K562 (cell line): ENCODE results near the gene LONRF2. TPM values are rescaled to one million over a fixed set of nuclear protein-coding genes. Genes with fewer than 3 reads are reported as not detected.

Experiments used
- ATAC-seq: fragments of 200-7000 bp; cut with Tn5 transposase; 3 replicates; pipeline ENCODE4 v1.9.1; 2020; ENCODE audit warnings: moderate library complexity
- BruUV-seq: library from RNA; stranded (reverse); fragments of 400-500 nt; replicated peaks from 2 replicates; lab custom pipeline; 2021; lab: Mats Ljungman, UMichigan
- CTCF ChIA-PET: fragments of 300-600 bp; formaldehyde crosslinking; extraction: SDS; loops from one replicate; lab custom pipeline; 2021; ENCODE audit warnings: low intra/inter-chr PET ratio; lab: Yijun Ruan, JAX
- POLR2A ChIA-PET: fragments of 300-600, 350-650 bp; sonication (Branson Sonifier 250); formaldehyde crosslinking; extraction: SDS; loops from one replicate; lab custom pipeline; 2021; ENCODE audit warnings: antibody characterized with exemption, inconsistent platforms; lab: Yijun Ruan, JAX
- DNase-seq, 4 experiments: peaks; one replicate each; pipeline versions ENCODE4 v3.0.0 to v3.0.0-alpha.2; 2011 to 2018; ENCODE audit warnings: low spot score in 3 of 4, mixed read lengths in 3 of 4; ENCODE audit errors: extremely low read depth in 1 of 4
- FAIRE-seq: peaks from 2 replicates; lab custom pipeline; 2011; peaks lifted over from hg19 to GRCh38; lab: Jason Lieb, UNC
- H2AFZ ChIP-seq: 2 replicates; pipeline ENCODE4 v1.6.0; 2011; ENCODE audit warnings: low read depth, low read length, control low read depth, inconsistent platforms
- H3K27ac ChIP-seq: fragments of 200-600 bp; 3 replicates; pipeline ENCODE4 v1.8.0; 2011; ENCODE audit warnings: low read depth, mild to moderate bottlenecking, control low read depth, inconsistent platforms, low read length, moderate library complexity, mixed read lengths; ENCODE audit errors: extremely low read depth
- H3K27me3 ChIP-seq, 2 experiments: fragments of 300-600 bp in 1 of 2; 2 replicates in 1 of 2; 3 replicates in 1 of 2; pipeline versions ENCODE4 v1.6.0 to v1.8.0; 2011; ENCODE audit warnings: inconsistent platforms in 2 of 2, low read length in 2 of 2, mild to moderate bottlenecking in 1 of 2, mixed read lengths in 1 of 2, moderate library complexity in 1 of 2; ENCODE audit not compliant: control insufficient read depth in 2 of 2, insufficient read depth in 2 of 2
- H3K36me3 ChIP-seq: fragments of 300-600 bp; 3 replicates; pipeline ENCODE4 v1.8.0; 2011; ENCODE audit warnings: mild to moderate bottlenecking, low read length, inconsistent platforms; ENCODE audit not compliant: control insufficient read depth, insufficient read depth
- H3K4me1 ChIP-seq, 2 experiments: fragments of 200-600 bp in 1 of 2; replicated peaks in 1 of 2; 2 replicates in 1 of 2; 3 replicates in 1 of 2; pipeline versions ENCODE4 v1.5.1 to v1.8.0; 2011; ENCODE audit warnings: inconsistent platforms in 2 of 2, low read length in 2 of 2, mild to moderate bottlenecking in 1 of 2, mixed read lengths in 1 of 2, moderate library complexity in 1 of 2; ENCODE audit not compliant: control insufficient read depth in 2 of 2, insufficient read depth in 2 of 2
- H3K4me2 ChIP-seq: 2 replicates; pipeline ENCODE4 v1.6.1; 2011; ENCODE audit warnings: low read length, control low read depth, inconsistent platforms, mixed read lengths; ENCODE audit not compliant: insufficient read depth
- H3K4me3 ChIP-seq: fragments of 200-600 bp; sonication (generic), shearing (Covaris generic); 2 replicates; pipeline ENCODE4 v1.5.1; 2016; ENCODE audit warnings: control low read depth, inconsistent platforms
- H3K79me2 ChIP-seq: fragments of 200-600 bp; 3 replicates; pipeline ENCODE4 v1.8.0; 2011; ENCODE audit warnings: low read length, inconsistent platforms; ENCODE audit not compliant: control insufficient read depth, insufficient read depth
- H3K9ac ChIP-seq, 2 experiments: 2 replicates each; pipeline versions ENCODE4 v1.6.0 to v1.6.1; 2011; ENCODE audit warnings: low read depth in 2 of 2, low read length in 2 of 2, control low read depth in 1 of 2, inconsistent platforms in 1 of 2, mild to moderate bottlenecking in 1 of 2, mixed read lengths in 1 of 2; ENCODE audit not compliant: insufficient read depth in 1 of 2
- H3K9me1 ChIP-seq: one replicate; pipeline ENCODE4 v1.6.0; 2011; ENCODE audit warnings: inconsistent platforms, mild to moderate bottlenecking, low read length, moderate library complexity; ENCODE audit not compliant: control insufficient read depth, insufficient read depth
- H3K9me3 ChIP-seq: replicated peaks from 2 replicates; pipeline ENCODE4 v1.5.1; 2011; ENCODE audit warnings: low read depth, low read length, inconsistent platforms; ENCODE audit not compliant: control insufficient read depth, insufficient read depth
- H4K20me1 ChIP-seq: replicated peaks from 2 replicates; pipeline ENCODE4 v1.6.1; 2011; ENCODE audit warnings: low read length, inconsistent platforms, mixed read lengths; ENCODE audit not compliant: control insufficient read depth, insufficient read depth
- ATF3 ChIP-seq, 2 experiments: fragments of 450-650 bp in 1 of 2; sonication (generic) in 1 of 2; formaldehyde crosslinking in 1 of 2; IDR thresholded peaks in 1 of 2; conservative IDR thresholded peaks in 1 of 2; 2 replicates each; pipeline versions ENCODE4 v1.6.1 to v1.8.1; 2016 to 2023; ENCODE audit warnings: mild to moderate bottlenecking in 2 of 2, moderate library complexity in 2 of 2, inconsistent platforms in 1 of 2, missing genetic modification reagents in 1 of 2
- CBFA2T2 ChIP-seq: fragments of 450-650 bp; conservative IDR thresholded peaks from 2 replicates; pipeline ENCODE4 v1.6.1; 2017; ENCODE audit warnings: mild to moderate bottlenecking
- CHD2 ChIP-seq: IDR thresholded peaks from 2 replicates; pipeline ENCODE4 v1.6.1; 2011; ENCODE audit warnings: low read depth, low read length
- FOXK2 ChIP-seq, 2 experiments: fragments of 450-650 bp; IDR thresholded peaks in 1 of 2; conservative IDR thresholded peaks in 1 of 2; 2 replicates each; pipeline ENCODE4 v1.6.1; 2016; ENCODE audit warnings: low read depth in 2 of 2, mild to moderate bottlenecking in 1 of 2
- FOXM1 ChIP-seq, 2 experiments: fragments of 450-650 bp in 1 of 2; sonication (generic) in 1 of 2; formaldehyde crosslinking in 1 of 2; IDR thresholded peaks; 2 replicates each; pipeline versions ENCODE4 v1.6.1 to v1.9.0; 2017 to 2022; ENCODE audit warnings: low read depth in 2 of 2, mild to moderate bottlenecking in 2 of 2, missing genetic modification reagents in 1 of 2, moderate library complexity in 1 of 2
- PHB ChIP-seq: fragments of 250-450 bp; sonication (Bioruptor Pico); IDR thresholded peaks from 2 replicates; pipeline ENCODE4 v1.5.0; 2021
- PHB2 ChIP-seq: fragments of 450-650 bp; IDR thresholded peaks from 2 replicates; pipeline ENCODE4 v1.6.1; 2017; ENCODE audit warnings: low read depth
- RBM34 ChIP-seq: fragments of 200-400 bp; formaldehyde crosslinking; IDR thresholded peaks from 2 replicates; pipeline ENCODE4 v1.6.1; 2018; ENCODE audit warnings: low read length, borderline replicate concordance; ENCODE audit not compliant: insufficient read depth
- ZNF134 ChIP-seq: fragments of 250-450 bp; sonication (Bioruptor Pico); conservative IDR thresholded peaks from 2 replicates; pipeline ENCODE4 v1.4.0; 2020
- ZNF175 ChIP-seq: fragments of 200-800 bp; sonication (Bioruptor generic); IDR thresholded peaks from 2 replicates; pipeline ENCODE4 v1.6.1; 2016; ENCODE audit warnings: low read depth, mild to moderate bottlenecking, missing genetic modification characterization, missing compliant biosample characterization
- ZNF263 ChIP-seq: sonication (generic); formaldehyde crosslinking; IDR thresholded peaks from 2 replicates; pipeline ENCODE4 v1.8.0; 2022; ENCODE audit warnings: mild to moderate bottlenecking, missing genetic modification reagents, borderline replicate concordance
- ZNF436 ChIP-seq: fragments of 250-450, 450-650 bp; sonication (Bioruptor Pico); formaldehyde crosslinking; IDR thresholded peaks from 2 replicates; pipeline ENCODE4 v1.7.0; 2020; ENCODE audit warnings: mild to moderate bottlenecking
- WGBS: fragments of 100-300 bp; shearing (Covaris generic); methylation state at CpG from one replicate; pipeline ENCODE4 v1.1.6; 2016; ENCODE audit warnings: low coverage, mixed read lengths; ENCODE audit not compliant: insufficient coverage; ENCODE audit errors: missing lambda C conversion rate; 5-methylcytosine and 5-hydroxymethylcytosine counted together
- in situ Hi-C: fragments of 300-500 bp; cut with MboI; formaldehyde crosslinking; loops from 4 replicates; pipeline ENCODE4 v1.15.0; 2018; ENCODE audit warnings: inconsistent platforms, mixed read lengths
- intact Hi-C: fragments of 100-400 bp; cut with micrococcal nuclease; formaldehyde crosslinking; loops from 2 replicates; pipeline ENCODE4 v1.14.2; 2022
- polyA plus RNA-seq, 8 experiments: library from polyadenylated mRNA; depleted of rRNA in 4 of 8; stranded (reverse) in 5 of 8; unstranded in 3 of 8; fragments of >200 nt; fragmentation: Nextera tagmentation in 2 of 8; fragmentation: Illumina TruSeq in 1 of 8; extraction: Ambion mirVana in 2 of 8; extraction: Trizol in 1 of 8; gene quantifications; 2 replicates each; pipeline versions ENCODE4 v1.2.1 to v1.2.3, GENCODE V29; 2011 to 2014; ENCODE audit warnings: inconsistent platforms in 1 of 8, missing spikeins in 1 of 8
- total RNA-seq, 7 experiments: library from RNA; depleted of rRNA in 6 of 7; stranded (reverse); fragments of >200 nt in 6 of 7; fragmentation: Illumina TruSeq in 2 of 7; extraction: Trizol in 2 of 7; gene quantifications; 2 replicates each; pipeline versions ENCODE4 v1.2.1 to v1.2.3, GENCODE V29; 2011 to 2021; ENCODE audit warnings: low replicate concordance in 1 of 7
- TF ChIP-seq, protein P1 (sequence below): fragments of 450-650 bp; IDR thresholded peaks from 2 replicates; pipeline ENCODE4 v1.6.1; 2017; ENCODE audit warnings: antibody characterized with exemption, mild to moderate bottlenecking
- TF ChIP-seq, protein P2 (sequence below): IDR thresholded peaks from 3 replicates; pipeline ENCODE4 v1.6.1; 2011; ENCODE audit warnings: borderline replicate concordance, mild to moderate bottlenecking; ENCODE audit not compliant: insufficient read length, insufficient read depth

Gene LONRF2
- total and polyA plus RNA-seq, 9 of the 15 experiments (the other 6 are each of a cell fraction or from before 2014, with no cell fraction given), result 0.35 to 5.0 (median 2.7) TPM

- POLR2A ChIA-PET, result interaction anchor here (1.0 kb wide), 1 partner anchor 28 kb away, joined by 3 read pairs; no protein-coding TSS in a partner anchor
- Histone ChIP-seq H3K36me3 (peaks cover 27% of the 10 kb centered on the region; the same call in 2 of the 3 replicates), H3K9me1 (no peaks in the 10 kb centered on the region), H2AFZ (peak overlapping the region; percentile 30; the same call in 1 of the 2 replicates), H3K27ac (peak overlapping the region; percentile 22; the same call in 2 of the 3 replicates), H4K20me1 (no peaks in the 10 kb centered on the region), H3K4me2 (no peak overlapping the region), H3K9me3 (no peaks in the 10 kb centered on the region), H3K9ac (no peak overlapping the region; a peak in 1 of 4 replicates), H3K4me1 (peaks cover 20 to 36% of the 10 kb centered on the region in 2 experiments), H3K79me2 (no peaks in the 10 kb centered on the region), H3K27me3 (no peaks in the 10 kb centered on the region), H3K4me3 (no peak overlapping the region)
- peak in 1 of 4 experiments; percentile 38 for DNase-seq
- peak; percentile 11 for FAIRE-seq
- intact Hi-C loops, result no loop called here
- no TSS peak for BruUV-seq
- in situ Hi-C loops, result no loop called here
- 80% methylated on average over 8 of the region's 9 CpGs for WGBS
- CTCF ChIA-PET, result no interaction called here
- no peak for ATAC-seq
- TF ChIP-seq ZNF263 (CRISPR knock-in tag) (no peak), RBM34 (no peak), CHD2 (no peak), FOXK2 (conservative IDR thresholded peaks at IDR 0.05 in 1 of 2, IDR thresholded peaks at IDR 0.05 in 1 of 2; ENCODE audit: low read depth in 2 of 2) (no peak), FOXM1 (IDR thresholded peaks at IDR 0.05; ENCODE audit: low read depth) (no peak), FOXM1 (CRISPR knock-in tag; IDR thresholded peaks at IDR 0.05; ENCODE audit: low read depth) (no peak), PHB (CRISPR knock-in tag) (no peak), CBFA2T2 (no peak), PHB2 (no peak), ZNF134 (no peak), ZNF436 (CRISPR knock-in tag) (no peak), ZNF175 (CRISPR knock-in tag) (no peak), ATF3 (IDR thresholded peaks at IDR 0.05) (0 out of 2 replicates have a peak, but pooled peaks have one; percentile 36), ATF3 (CRISPR knock-in tag; conservative IDR thresholded peaks at IDR 0.05) (no peak)
- TF ChIP-seq, protein P1, sequence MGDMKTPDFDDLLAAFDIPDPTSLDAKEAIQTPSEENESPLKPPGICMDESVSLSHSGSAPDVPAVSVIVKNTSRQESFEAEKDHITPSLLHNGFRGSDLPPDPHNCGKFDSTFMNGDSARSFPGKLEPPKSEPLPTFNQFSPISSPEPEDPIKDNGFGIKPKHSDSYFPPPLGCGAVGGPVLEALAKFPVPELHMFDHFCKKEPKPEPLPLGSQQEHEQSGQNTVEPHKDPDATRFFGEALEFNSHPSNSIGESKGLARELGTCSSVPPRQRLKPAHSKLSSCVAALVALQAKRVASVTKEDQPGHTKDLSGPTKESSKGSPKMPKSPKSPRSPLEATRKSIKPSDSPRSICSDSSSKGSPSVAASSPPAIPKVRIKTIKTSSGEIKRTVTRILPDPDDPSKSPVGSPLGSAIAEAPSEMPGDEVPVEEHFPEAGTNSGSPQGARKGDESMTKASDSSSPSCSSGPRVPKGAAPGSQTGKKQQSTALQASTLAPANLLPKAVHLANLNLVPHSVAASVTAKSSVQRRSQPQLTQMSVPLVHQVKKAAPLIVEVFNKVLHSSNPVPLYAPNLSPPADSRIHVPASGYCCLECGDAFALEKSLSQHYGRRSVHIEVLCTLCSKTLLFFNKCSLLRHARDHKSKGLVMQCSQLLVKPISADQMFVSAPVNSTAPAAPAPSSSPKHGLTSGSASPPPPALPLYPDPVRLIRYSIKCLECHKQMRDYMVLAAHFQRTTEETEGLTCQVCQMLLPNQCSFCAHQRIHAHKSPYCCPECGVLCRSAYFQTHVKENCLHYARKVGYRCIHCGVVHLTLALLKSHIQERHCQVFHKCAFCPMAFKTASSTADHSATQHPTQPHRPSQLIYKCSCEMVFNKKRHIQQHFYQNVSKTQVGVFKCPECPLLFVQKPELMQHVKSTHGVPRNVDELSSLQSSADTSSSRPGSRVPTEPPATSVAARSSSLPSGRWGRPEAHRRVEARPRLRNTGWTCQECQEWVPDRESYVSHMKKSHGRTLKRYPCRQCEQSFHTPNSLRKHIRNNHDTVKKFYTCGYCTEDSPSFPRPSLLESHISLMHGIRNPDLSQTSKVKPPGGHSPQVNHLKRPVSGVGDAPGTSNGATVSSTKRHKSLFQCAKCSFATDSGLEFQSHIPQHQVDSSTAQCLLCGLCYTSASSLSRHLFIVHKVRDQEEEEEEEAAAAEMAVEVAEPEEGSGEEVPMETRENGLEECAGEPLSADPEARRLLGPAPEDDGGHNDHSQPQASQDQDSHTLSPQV, result peak; percentile 29; the same call in 1 of the 2 replicates
- TF ChIP-seq, protein P2, sequence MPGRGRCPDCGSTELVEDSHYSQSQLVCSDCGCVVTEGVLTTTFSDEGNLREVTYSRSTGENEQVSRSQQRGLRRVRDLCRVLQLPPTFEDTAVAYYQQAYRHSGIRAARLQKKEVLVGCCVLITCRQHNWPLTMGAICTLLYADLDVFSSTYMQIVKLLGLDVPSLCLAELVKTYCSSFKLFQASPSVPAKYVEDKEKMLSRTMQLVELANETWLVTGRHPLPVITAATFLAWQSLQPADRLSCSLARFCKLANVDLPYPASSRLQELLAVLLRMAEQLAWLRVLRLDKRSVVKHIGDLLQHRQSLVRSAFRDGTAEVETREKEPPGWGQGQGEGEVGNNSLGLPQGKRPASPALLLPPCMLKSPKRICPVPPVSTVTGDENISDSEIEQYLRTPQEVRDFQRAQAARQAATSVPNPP, result no peak
These were observed 28.8 kb downstream of the LONRF2 start for GRCh38 chr2:100293341-100294161.
